A549 (cell line): ENCODE measurements around the gene CBLIF. TPM values are rescaled to one million over a fixed set of nuclear protein-coding genes. Genes with fewer than 3 reads are reported as not detected.

ENCODE experiments used
- ATAC-seq, 2 experiments: fragments of 200-7000 bp in 1 of 2; fragments of >200 bp in 1 of 2; cut with Nextera tagmentation in 1 of 2; cut with Tn5 transposase in 1 of 2; 3 replicates each; pipeline versions ENCODE4 v1.8.0 to v1.9.1; 2018 to 2020; ENCODE audit warnings: mild to moderate bottlenecking in 1 of 2, moderate library complexity in 1 of 2
- CTCF ChIA-PET: fragments of 300-600 bp; sonication (Branson Sonifier 250); formaldehyde crosslinking; extraction: SDS; loops from one replicate; lab custom pipeline; 2021; ENCODE audit warnings: antibody characterized with exemption, inconsistent platforms; lab: Yijun Ruan, JAX
- POLR2A ChIA-PET: fragments of 350-600 bp; formaldehyde crosslinking; extraction: SDS; loops from one replicate; lab custom pipeline; 2021; ENCODE audit warnings: antibody characterized with exemption, inconsistent platforms; lab: Yijun Ruan, JAX
- DNase-seq, 2 experiments: peaks; one replicate each; pipeline versions ENCODE4 v3.0.0 to v3.0.0-alpha.2; 2011 to 2016; ENCODE audit warnings: low read depth in 1 of 2, low spot score in 1 of 2
- FAIRE-seq: peaks from 2 replicates; lab custom pipeline; 2011; peaks lifted over from hg19 to GRCh38; lab: Jason Lieb, UNC
- H3K27ac ChIP-seq, 2 experiments: fragments of >200 bp; sonication (Bioruptor Twin); formaldehyde crosslinking; 3 replicates each; pipeline ENCODE4 v1.5.1; 2016 to 2017
- H3K4me1 ChIP-seq: fragments of >200 bp; sonication (Bioruptor Twin); formaldehyde crosslinking; 3 replicates; pipeline ENCODE4 v1.6.1; 2016
- H3K4me2 ChIP-seq: fragments of >200 bp; sonication (Bioruptor Twin); formaldehyde crosslinking; 3 replicates; pipeline ENCODE4 v1.6.1; 2016
- H3K4me3 ChIP-seq: fragments of >200 bp; sonication (Bioruptor Twin); formaldehyde crosslinking; 3 replicates; pipeline ENCODE4 v1.5.1; 2016
- H3K9me3 ChIP-seq: fragments of >200 bp; sonication (Bioruptor Twin); formaldehyde crosslinking; 3 replicates; pipeline ENCODE4 v1.6.1; 2016
- CBX2 ChIP-seq: fragments of 200-600 bp; sonication (generic); IDR thresholded peaks from 2 replicates; pipeline ENCODE4 v1.6.1; 2016; ENCODE audit warnings: low read depth, mild to moderate bottlenecking, borderline replicate concordance
- CBX8 ChIP-seq: fragments of 200-600 bp; sonication (generic); IDR thresholded peaks from 2 replicates; pipeline ENCODE4 v1.6.1; 2016
- CHD4 ChIP-seq: fragments of 200-600 bp; sonication (generic); IDR thresholded peaks from 2 replicates; pipeline ENCODE4 v1.6.1; 2016; ENCODE audit warnings: antibody characterized with exemption, mild to moderate bottlenecking, borderline replicate concordance
- E2F6 ChIP-seq: IDR thresholded peaks from 2 replicates; pipeline ENCODE4 v1.6.1; 2012; ENCODE audit warnings: low read depth, borderline replicate concordance
- EHMT2 ChIP-seq: fragments of 200-600 bp; sonication (generic); IDR thresholded peaks from 2 replicates; pipeline ENCODE4 v1.6.1; 2016; ENCODE audit warnings: antibody characterized with exemption, low read depth, mild to moderate bottlenecking, moderate library complexity
- ESRRA ChIP-seq: fragments of 150-350 bp; IDR thresholded peaks from 2 replicates; pipeline ENCODE4 v1.6.1; 2014; ENCODE audit warnings: mild to moderate bottlenecking, low read length, borderline replicate concordance
- FOXS1 ChIP-seq: fragments of 250-450 bp; sonication (Bioruptor Pico); IDR thresholded peaks from 2 replicates; pipeline ENCODE4 v1.5.0; 2020; ENCODE audit warnings: mild to moderate bottlenecking, moderate library complexity
- GATA3 ChIP-seq: IDR thresholded peaks from 2 replicates; pipeline ENCODE4 v1.6.1; 2012; ENCODE audit warnings: borderline replicate concordance
- HEYL ChIP-seq: fragments of 250-450 bp; sonication (Bioruptor Pico); IDR thresholded peaks from 2 replicates; pipeline ENCODE4 v1.8.0; 2021; ENCODE audit warnings: mild to moderate bottlenecking, moderate library complexity
- HOXB5 ChIP-seq: fragments of 250-450 bp; sonication (Bioruptor Pico); IDR thresholded peaks from 2 replicates; pipeline ENCODE4 v1.5.0; 2020; ENCODE audit warnings: mild to moderate bottlenecking, moderate library complexity
- JUN ChIP-seq, 2 experiments: fragments of >200 bp; sonication (Bioruptor Twin); formaldehyde crosslinking; IDR thresholded peaks; 2 replicates in 1 of 2; 3 replicates in 1 of 2; pipeline ENCODE4 v1.6.1; 2016 to 2017
- KDM5A ChIP-seq: fragments of 200-600 bp; sonication (generic); IDR thresholded peaks from 2 replicates; pipeline ENCODE4 v1.6.1; 2016; ENCODE audit warnings: antibody characterized with exemption, mild to moderate bottlenecking
- MAFK ChIP-seq: fragments of 450-650 bp; IDR thresholded peaks from 2 replicates; pipeline ENCODE4 v1.6.1; 2014; ENCODE audit not compliant: partially characterized antibody
- MYC ChIP-seq: IDR thresholded peaks from 2 replicates; pipeline ENCODE4 v1.6.1; 2012; ENCODE audit warnings: mild to moderate bottlenecking, inconsistent platforms, low read length, improper control_type of control experiment, borderline replicate concordance
- NFE2L2 ChIP-seq: fragments of 150-350 bp; conservative IDR thresholded peaks from 2 replicates; pipeline ENCODE4 v1.6.1; 2014; ENCODE audit warnings: low read length
- NR3C1 ChIP-seq: fragments of >200 bp; sonication (Bioruptor Twin); formaldehyde crosslinking; IDR thresholded peaks from 3 replicates; pipeline ENCODE4 v1.6.1; 2017
- RARB ChIP-seq: fragments of 250-450 bp; sonication (Bioruptor Pico); IDR thresholded peaks from 2 replicates; pipeline ENCODE4 v1.8.0; 2021; ENCODE audit warnings: mild to moderate bottlenecking, moderate library complexity
- SREBF2 ChIP-seq: fragments of 450-650 bp; IDR thresholded peaks from 2 replicates; pipeline ENCODE4 v1.6.1; 2014; ENCODE audit warnings: mild to moderate bottlenecking, moderate library complexity
- TFCP2L1 ChIP-seq: fragments of 250-450 bp; sonication (Bioruptor Pico); IDR thresholded peaks from 2 replicates; pipeline ENCODE4 v1.5.0; 2021; ENCODE audit warnings: mild to moderate bottlenecking
- TP53 ChIP-seq: fragments of 250-450 bp; sonication (Bioruptor Pico); IDR thresholded peaks from 2 replicates; pipeline ENCODE4 v1.5.0; 2021; ENCODE audit warnings: mild to moderate bottlenecking, moderate library complexity
- ZC3H11A ChIP-seq: fragments of 450-650 bp; IDR thresholded peaks from 2 replicates; pipeline ENCODE4 v1.6.1; 2014; ENCODE audit warnings: antibody characterized with exemption, mild to moderate bottlenecking
- ZFP36 ChIP-seq: fragments of 450-650 bp; IDR thresholded peaks from 2 replicates; pipeline ENCODE4 v1.6.1; 2014; ENCODE audit warnings: borderline replicate concordance; ENCODE audit not compliant: partially characterized antibody
- ZSCAN20 ChIP-seq: fragments of 250-450 bp; sonication (Bioruptor Pico); IDR thresholded peaks from 2 replicates; pipeline ENCODE4 v1.8.0; 2022; ENCODE audit warnings: mild to moderate bottlenecking, moderate library complexity
- WGBS: methylation state at CpG from one replicate; pipeline ENCODE4 v1.1.6; 2017; ENCODE audit errors: missing lambda C conversion rate; 5-methylcytosine and 5-hydroxymethylcytosine counted together
- polyA plus RNA-seq, 4 experiments: library from polyadenylated mRNA; depleted of rRNA in 3 of 4; stranded (reverse); fragments of >200 nt; fragmentation: RNase III in 1 of 4; extraction: RNeasy Plus Mini Kit Qiagen cat#74134 plus additional on column Dnase treatment in 1 of 4; gene quantifications; 2 replicates in 3 of 4; 3 replicates in 1 of 4; pipeline ENCODE4 v1.2.3, GENCODE V29; 2011 to 2017
- TF ChIP-seq, protein P1 (sequence below): IDR thresholded peaks from 2 replicates; pipeline ENCODE4 v1.6.1; 2012
- TF ChIP-seq, protein P2 (sequence below): fragments of 200-600 bp; sonication (generic); IDR thresholded peaks from 2 replicates; pipeline ENCODE4 v1.6.1; 2016; ENCODE audit warnings: antibody characterized with exemption, mild to moderate bottlenecking, moderate library complexity
- TF ChIP-seq, protein P3 (sequence below): fragments of 250-450 bp; sonication (Bioruptor Pico); IDR thresholded peaks from 2 replicates; pipeline ENCODE4 v1.5.0; 2021; ENCODE audit warnings: mild to moderate bottlenecking, moderate library complexity, borderline replicate concordance
- TF ChIP-seq, protein P4 (sequence below): IDR thresholded peaks from 2 replicates; pipeline ENCODE4 v1.6.1; 2012

The CBLIF gene
- polyA plus RNA-seq, 2 of the 4 experiments (the other 2 are of a cell fraction) = not detected

DNA sequence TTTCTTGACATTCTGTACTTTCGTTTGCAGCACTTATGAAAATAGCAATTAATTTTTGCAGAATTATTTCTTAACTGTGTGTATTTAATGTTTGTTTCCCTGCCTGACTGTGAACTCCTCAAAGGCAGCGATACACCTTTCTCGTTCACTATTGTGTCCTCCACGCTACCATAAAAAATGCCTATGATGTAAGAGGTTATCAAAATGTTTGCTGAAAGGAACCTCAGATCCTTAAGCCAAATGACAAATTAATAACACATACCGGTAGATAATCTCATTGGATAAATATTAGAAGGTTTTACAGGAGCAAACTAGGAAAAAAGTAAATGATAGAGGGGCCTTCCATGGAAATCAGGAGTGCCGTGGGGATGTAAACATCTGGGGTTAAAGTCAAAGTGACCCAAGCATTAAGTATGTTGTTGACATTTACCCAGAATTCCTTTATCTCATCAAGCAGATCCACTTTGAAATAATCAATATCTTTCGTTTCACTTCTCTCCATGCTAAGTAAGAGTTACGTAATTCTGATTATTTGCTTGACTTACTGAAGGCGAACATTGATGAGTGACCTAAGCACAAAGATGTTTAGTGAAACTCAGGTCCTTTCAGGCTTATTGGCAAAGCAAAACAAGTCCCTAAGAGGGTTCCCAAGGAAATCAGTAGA, 30.7 kb upstream of the CBLIF start:
- no peak overlapping the region for H3K4me2 ChIP-seq
- no peak for DNase-seq
- no peak overlapping the region for H3K4me3 ChIP-seq
- H3K4me1 ChIP-seq = no peaks in the 10 kb centered on the region
- TF ChIP-seq RARB (CRISPR knock-in tag) (no peak), NFE2L2 (no peak), HOXB5 (CRISPR knock-in tag) (no peak), JUN (IDR thresholded peaks at IDR 0.05) (no peak)
- no peak overlapping the region for H3K27ac ChIP-seq
- ATAC-seq = no peak
- H3K9me3 ChIP-seq = no peaks in the 10 kb centered on the region
- no peak for FAIRE-seq
- ChIA-PET POLR2A (no interaction called here), CTCF (no interaction called here)
- WGBS = 30% methylated on average over 9 of the region's 9 CpGs

GRCh38 chr11:59872076-59872475, 26.8 kb upstream of the CBLIF start:
- Histone ChIP-seq H3K9me3 (no peaks in the 10 kb centered on the region), H3K4me3 (no peak overlapping the region)
- CTCF ChIA-PET = no interaction called here
- no peak for TF ChIP-seq E2F6
- TF ChIP-seq SREBF2 = no peak
- no peak for TF ChIP-seq KDM5A
- TF ChIP-seq, protein P1, sequence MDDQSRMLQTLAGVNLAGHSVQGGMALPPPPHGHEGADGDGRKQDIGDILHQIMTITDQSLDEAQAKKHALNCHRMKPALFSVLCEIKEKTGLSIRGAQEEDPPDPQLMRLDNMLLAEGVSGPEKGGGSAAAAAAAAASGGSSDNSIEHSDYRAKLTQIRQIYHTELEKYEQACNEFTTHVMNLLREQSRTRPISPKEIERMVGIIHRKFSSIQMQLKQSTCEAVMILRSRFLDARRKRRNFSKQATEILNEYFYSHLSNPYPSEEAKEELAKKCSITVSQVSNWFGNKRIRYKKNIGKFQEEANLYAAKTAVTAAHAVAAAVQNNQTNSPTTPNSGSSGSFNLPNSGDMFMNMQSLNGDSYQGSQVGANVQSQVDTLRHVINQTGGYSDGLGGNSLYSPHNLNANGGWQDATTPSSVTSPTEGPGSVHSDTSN = no peak
- TF ChIP-seq HEYL (CRISPR knock-in tag) = no peak
- TF ChIP-seq MAFK = no peak
- TF ChIP-seq CHD4 = no peak
- no peak for TF ChIP-seq NR3C1
- TF ChIP-seq ESRRA = no peak
- TF ChIP-seq ZC3H11A = no peak
- no peak for TF ChIP-seq CBX2
- no peak for TF ChIP-seq EHMT2
- TF ChIP-seq, protein P2, sequence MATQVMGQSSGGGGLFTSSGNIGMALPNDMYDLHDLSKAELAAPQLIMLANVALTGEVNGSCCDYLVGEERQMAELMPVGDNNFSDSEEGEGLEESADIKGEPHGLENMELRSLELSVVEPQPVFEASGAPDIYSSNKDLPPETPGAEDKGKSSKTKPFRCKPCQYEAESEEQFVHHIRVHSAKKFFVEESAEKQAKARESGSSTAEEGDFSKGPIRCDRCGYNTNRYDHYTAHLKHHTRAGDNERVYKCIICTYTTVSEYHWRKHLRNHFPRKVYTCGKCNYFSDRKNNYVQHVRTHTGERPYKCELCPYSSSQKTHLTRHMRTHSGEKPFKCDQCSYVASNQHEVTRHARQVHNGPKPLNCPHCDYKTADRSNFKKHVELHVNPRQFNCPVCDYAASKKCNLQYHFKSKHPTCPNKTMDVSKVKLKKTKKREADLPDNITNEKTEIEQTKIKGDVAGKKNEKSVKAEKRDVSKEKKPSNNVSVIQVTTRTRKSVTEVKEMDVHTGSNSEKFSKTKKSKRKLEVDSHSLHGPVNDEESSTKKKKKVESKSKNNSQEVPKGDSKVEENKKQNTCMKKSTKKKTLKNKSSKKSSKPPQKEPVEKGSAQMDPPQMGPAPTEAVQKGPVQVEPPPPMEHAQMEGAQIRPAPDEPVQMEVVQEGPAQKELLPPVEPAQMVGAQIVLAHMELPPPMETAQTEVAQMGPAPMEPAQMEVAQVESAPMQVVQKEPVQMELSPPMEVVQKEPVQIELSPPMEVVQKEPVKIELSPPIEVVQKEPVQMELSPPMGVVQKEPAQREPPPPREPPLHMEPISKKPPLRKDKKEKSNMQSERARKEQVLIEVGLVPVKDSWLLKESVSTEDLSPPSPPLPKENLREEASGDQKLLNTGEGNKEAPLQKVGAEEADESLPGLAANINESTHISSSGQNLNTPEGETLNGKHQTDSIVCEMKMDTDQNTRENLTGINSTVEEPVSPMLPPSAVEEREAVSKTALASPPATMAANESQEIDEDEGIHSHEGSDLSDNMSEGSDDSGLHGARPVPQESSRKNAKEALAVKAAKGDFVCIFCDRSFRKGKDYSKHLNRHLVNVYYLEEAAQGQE = no peak
- TF ChIP-seq, all 56 proteins: peak for 0
- Histone ChIP-seq H3K27ac (no peak overlapping the region), H3K4me1 (no peaks in the 10 kb centered on the region), H3K4me2 (no peak overlapping the region)
- ATAC-seq (no peak), DNase-seq (no peak), FAIRE-seq (no peak)
- POLR2A ChIA-PET = no interaction called here

DNA sequence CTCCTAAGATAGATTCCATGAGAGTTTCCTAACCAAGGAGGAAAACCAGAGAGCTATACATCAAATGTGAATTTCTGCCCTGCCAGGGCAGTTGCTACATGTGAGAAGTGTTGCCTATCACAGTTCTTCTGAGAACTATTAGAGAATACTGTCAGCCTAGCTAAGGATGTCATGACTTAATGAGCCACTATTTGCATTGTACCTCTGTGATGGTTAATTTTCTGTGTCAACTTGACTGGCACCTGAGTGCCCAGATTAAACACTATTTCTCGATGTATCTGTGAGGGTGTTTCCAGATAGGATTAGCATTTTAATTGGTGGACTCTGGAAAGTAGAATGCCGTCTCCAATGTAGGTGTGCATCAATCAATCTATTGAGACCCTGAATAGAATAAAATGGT, 22.6 kb upstream of the CBLIF start:
- FAIRE-seq = no peak
- 51% methylated on average over 2 of the region's 2 CpGs for WGBS
- CTCF ChIA-PET = no interaction called here
- Histone ChIP-seq H3K4me2 (no peak overlapping the region), H3K4me3 (no peak overlapping the region), H3K9me3 (no peaks in the 10 kb centered on the region), H3K4me1 (no peaks in the 10 kb centered on the region), H3K27ac (no peak overlapping the region)
- POLR2A ChIA-PET = no interaction called here
- ATAC-seq = no peak
- DNase-seq = no peak
- TF ChIP-seq E2F6 = no peak
- no peak for TF ChIP-seq FOXS1 (CRISPR knock-in tag)
- TF ChIP-seq TP53 = no peak
- TF ChIP-seq, protein P3, sequence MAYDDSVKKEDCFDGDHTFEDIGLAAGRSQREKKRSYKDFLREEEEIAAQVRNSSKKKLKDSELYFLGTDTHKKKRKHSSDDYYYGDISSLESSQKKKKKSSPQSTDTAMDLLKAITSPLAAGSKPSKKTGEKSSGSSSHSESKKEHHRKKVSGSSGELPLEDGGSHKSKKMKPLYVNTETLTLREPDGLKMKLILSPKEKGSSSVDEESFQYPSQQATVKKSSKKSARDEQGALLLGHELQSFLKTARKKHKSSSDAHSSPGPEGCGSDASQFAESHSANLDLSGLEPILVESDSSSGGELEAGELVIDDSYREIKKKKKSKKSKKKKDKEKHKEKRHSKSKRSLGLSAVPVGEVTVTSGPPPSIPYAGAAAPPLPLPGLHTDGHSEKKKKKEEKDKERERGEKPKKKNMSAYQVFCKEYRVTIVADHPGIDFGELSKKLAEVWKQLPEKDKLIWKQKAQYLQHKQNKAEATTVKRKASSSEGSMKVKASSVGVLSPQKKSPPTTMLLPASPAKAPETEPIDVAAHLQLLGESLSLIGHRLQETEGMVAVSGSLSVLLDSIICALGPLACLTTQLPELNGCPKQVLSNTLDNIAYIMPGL (CRISPR knock-in tag) = no peak
- no peak for TF ChIP-seq NFE2L2
- TF ChIP-seq, protein P4, sequence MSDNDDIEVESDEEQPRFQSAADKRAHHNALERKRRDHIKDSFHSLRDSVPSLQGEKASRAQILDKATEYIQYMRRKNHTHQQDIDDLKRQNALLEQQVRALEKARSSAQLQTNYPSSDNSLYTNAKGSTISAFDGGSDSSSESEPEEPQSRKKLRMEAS = no peak
- no peak for TF ChIP-seq ZFP36
- no peak for TF ChIP-seq MYC
- no peak for TF ChIP-seq ZSCAN20 (CRISPR knock-in tag)
- TF ChIP-seq RARB (CRISPR knock-in tag) = no peak
- no peak for TF ChIP-seq CBX8
- TF ChIP-seq MAFK = no peak
- no peak for TF ChIP-seq GATA3
- TF ChIP-seq TFCP2L1 (CRISPR knock-in tag) = no peak
- no peak for TF ChIP-seq NR3C1
